ENCODE data around the gene AGBL3.

- TF ChIP-seq, protein P1, sequence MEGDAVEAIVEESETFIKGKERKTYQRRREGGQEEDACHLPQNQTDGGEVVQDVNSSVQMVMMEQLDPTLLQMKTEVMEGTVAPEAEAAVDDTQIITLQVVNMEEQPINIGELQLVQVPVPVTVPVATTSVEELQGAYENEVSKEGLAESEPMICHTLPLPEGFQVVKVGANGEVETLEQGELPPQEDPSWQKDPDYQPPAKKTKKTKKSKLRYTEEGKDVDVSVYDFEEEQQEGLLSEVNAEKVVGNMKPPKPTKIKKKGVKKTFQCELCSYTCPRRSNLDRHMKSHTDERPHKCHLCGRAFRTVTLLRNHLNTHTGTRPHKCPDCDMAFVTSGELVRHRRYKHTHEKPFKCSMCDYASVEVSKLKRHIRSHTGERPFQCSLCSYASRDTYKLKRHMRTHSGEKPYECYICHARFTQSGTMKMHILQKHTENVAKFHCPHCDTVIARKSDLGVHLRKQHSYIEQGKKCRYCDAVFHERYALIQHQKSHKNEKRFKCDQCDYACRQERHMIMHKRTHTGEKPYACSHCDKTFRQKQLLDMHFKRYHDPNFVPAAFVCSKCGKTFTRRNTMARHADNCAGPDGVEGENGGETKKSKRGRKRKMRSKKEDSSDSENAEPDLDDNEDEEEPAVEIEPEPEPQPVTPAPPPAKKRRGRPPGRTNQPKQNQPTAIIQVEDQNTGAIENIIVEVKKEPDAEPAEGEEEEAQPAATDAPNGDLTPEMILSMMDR (IDR thresholded peaks at IDR 0.05; ENCODE audit: borderline replicate concordance, extremely low read depth, low read length, poor library complexity, severe bottlenecking), result no peak
- TF ChIP-seq EZH2 (IDR thresholded peaks at IDR 0.05; ENCODE audit: borderline replicate concordance, low read depth, low read length, severe bottlenecking), result no peak
These were observed 105.4 kb downstream of the AGBL3 start for GRCh38 chr7:135091717-135092116.

All from DND-41 (cell line).